AG04450 (cell line): ENCODE data around the gene VAT1L. TPM values are rescaled to one million over a fixed set of nuclear protein-coding genes. Genes with fewer than 3 reads are reported as not detected.

Source experiments
- CTCF ChIA-PET: fragments of 300-600, 350-600 bp; formaldehyde crosslinking; extraction: SDS; loops from one replicate; lab custom pipeline; 2022; ENCODE audit warnings: antibody characterized with exemption, inconsistent platforms; lab: Charles Lee
- POLR2A ChIA-PET: fragments of 350-600 bp; formaldehyde crosslinking; extraction: SDS; loops from one replicate; lab custom pipeline; 2021; ENCODE audit warnings: antibody characterized with exemption, inconsistent platforms; lab: Yijun Ruan, JAX
- DNase-seq: peaks from one replicate; pipeline ENCODE4 v3.0.0-alpha.2; 2011; ENCODE audit warnings: low read depth, low spot score
- H3K27ac ChIP-seq: one replicate; pipeline ENCODE4 v1.5.1; 2012; ENCODE audit warnings: low read depth, low read length, control low read depth
- H3K27me3 ChIP-seq: one replicate; pipeline ENCODE4 v1.6.0; 2012; ENCODE audit warnings: low read length; ENCODE audit not compliant: control insufficient read depth, insufficient read depth
- H3K4me3 ChIP-seq: 2 replicates; pipeline ENCODE4 v1.5.1; 2011; ENCODE audit warnings: mild to moderate bottlenecking, low read depth, low read length, control low read depth
- H3K9me3 ChIP-seq: 2 replicates; pipeline ENCODE4 v1.5.1; 2012; ENCODE audit warnings: low read length; ENCODE audit not compliant: control insufficient read depth, insufficient read depth
- polyA plus RNA-seq: library from polyadenylated mRNA; depleted of rRNA; stranded (reverse); fragments of >200 nt; gene quantifications from 2 replicates; pipeline ENCODE4 v1.2.3, GENCODE V29; 2011
- TF ChIP-seq, protein P1 (sequence below): IDR thresholded peaks from 2 replicates; pipeline ENCODE4 v1.5.1; 2011; ENCODE audit warnings: low read depth, low read length, control low read depth, inconsistent platforms

VAT1L gene
- polyA plus RNA-seq, 1 experiment: 128 TPM

DNA sequence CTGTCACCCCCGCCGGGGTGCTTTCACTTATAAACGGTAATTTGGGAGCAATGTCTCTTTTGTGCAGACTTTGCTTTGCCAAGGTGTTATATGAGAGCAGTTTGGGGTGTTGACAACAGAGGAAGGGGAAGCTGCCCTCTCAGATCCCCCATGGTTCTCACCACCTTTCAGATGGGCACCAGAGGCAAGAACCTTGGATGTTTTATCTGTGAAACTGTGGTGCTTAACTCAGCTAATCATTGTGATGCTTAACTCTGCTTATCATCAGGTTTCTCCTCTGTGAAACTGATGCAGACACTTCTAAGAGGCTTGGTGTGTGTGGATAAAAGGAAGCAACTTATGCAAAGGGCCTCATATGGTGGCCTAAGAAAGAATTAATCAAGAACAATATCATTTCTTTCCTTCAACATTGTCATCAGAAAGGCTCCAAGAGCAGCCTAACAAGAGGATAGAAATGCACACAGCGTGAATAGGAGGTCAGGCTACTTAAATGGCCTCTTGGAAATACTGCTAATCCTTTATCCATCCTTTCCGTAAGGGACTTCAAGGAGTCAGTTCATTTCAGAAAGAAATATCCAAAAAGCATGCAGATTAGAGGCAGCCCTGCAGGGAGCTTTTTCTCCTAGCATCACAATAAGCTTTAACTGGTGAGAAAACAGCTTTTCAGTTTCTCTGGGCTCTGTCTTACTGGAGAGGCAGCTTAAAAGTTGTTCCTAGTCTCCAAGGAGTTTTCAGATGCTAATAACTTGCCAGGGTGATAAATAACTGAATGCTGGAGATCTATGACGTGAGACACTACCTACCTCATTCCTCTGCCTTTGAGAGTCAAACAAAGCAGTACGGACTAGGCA, 178.9 kb downstream of the VAT1L start:
- TF ChIP-seq, protein P1, sequence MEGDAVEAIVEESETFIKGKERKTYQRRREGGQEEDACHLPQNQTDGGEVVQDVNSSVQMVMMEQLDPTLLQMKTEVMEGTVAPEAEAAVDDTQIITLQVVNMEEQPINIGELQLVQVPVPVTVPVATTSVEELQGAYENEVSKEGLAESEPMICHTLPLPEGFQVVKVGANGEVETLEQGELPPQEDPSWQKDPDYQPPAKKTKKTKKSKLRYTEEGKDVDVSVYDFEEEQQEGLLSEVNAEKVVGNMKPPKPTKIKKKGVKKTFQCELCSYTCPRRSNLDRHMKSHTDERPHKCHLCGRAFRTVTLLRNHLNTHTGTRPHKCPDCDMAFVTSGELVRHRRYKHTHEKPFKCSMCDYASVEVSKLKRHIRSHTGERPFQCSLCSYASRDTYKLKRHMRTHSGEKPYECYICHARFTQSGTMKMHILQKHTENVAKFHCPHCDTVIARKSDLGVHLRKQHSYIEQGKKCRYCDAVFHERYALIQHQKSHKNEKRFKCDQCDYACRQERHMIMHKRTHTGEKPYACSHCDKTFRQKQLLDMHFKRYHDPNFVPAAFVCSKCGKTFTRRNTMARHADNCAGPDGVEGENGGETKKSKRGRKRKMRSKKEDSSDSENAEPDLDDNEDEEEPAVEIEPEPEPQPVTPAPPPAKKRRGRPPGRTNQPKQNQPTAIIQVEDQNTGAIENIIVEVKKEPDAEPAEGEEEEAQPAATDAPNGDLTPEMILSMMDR: no peak
- CTCF ChIA-PET: interaction anchor here (0.7 to 7.5 kb wide), 5 partner anchors 36 to 307 kb away, joined by 3 to 135 read pairs (median 9); no protein-coding TSS in a partner anchor
- H3K4me3 ChIP-seq: no peak overlapping the region
- H3K27me3 ChIP-seq: no peaks in the 10 kb centered on the region
- H3K27ac ChIP-seq: no peak overlapping the region
- POLR2A ChIA-PET: no interaction called here
- DNase-seq: no peak
- H3K9me3 ChIP-seq: no peaks in the 10 kb centered on the region

GRCh38 chr16:77969861-77970260, 181.5 kb downstream of the VAT1L start:
- H3K9me3 ChIP-seq: no peaks in the 10 kb centered on the region
- H3K27me3 ChIP-seq: no peaks in the 10 kb centered on the region
- H3K27ac ChIP-seq: no peak overlapping the region
- no peak overlapping the region for H3K4me3 ChIP-seq
- no peak for DNase-seq
- ChIA-PET CTCF (interaction anchor here (0.7 to 7.5 kb wide), 5 partner anchors 14 to 294 kb away, joined by 3 to 135 read pairs (median 4); no protein-coding TSS in a partner anchor), POLR2A (no interaction called here)
- TF ChIP-seq, protein P1: no peak

GRCh38 chr16:77970371-77970770, 182.0 kb downstream of the VAT1L start:
- ChIA-PET POLR2A (no interaction called here), CTCF (interaction anchor here (0.7 to 7.5 kb wide), 13 partner anchors 10 to 310 kb away, joined by 3 to 135 read pairs (median 4); partner anchors contain the start of gene NUDT7)
- H3K9me3 ChIP-seq: no peaks in the 10 kb centered on the region
- DNase-seq: no peak
- TF ChIP-seq, protein P1: no peak
- no peak overlapping the region for H3K4me3 ChIP-seq
- H3K27ac ChIP-seq: no peak overlapping the region
- no peaks in the 10 kb centered on the region for H3K27me3 ChIP-seq

GRCh38 chr16:77971306-77972061, 183.1 kb downstream of the VAT1L start:
- Histone ChIP-seq H3K27me3 (no peaks in the 10 kb centered on the region), H3K27ac (peak overlapping the region; percentile 21), H3K9me3 (no peaks in the 10 kb centered on the region), H3K4me3 (no peak overlapping the region)
- DNase-seq: peak; percentile 59
- POLR2A ChIA-PET: no interaction called here
- CTCF ChIA-PET: interaction anchor here (0.6 to 7.5 kb wide), 20 partner anchors 11 to 311 kb away, joined by 3 to 135 read pairs (median 4); partner anchors contain the start of gene NUDT7
- TF ChIP-seq, protein P1: peak; percentile 86
